ENCODE results near the gene KDELR3. TPM values are rescaled to one million over a fixed set of nuclear protein-coding genes. Genes with fewer than 3 reads are reported as not detected.

KDELR3 gene
- total and polyA plus RNA-seq, 2 of the 8 experiments (the other 6 are each of a cell fraction or from before 2014, with no cell fraction given): 7.9 to 13.0 TPM

GRCh38 chr22:38471237-38471636 lies 3.3 kb downstream of the KDELR3 start (continued):
- TF ChIP-seq, protein P1, sequence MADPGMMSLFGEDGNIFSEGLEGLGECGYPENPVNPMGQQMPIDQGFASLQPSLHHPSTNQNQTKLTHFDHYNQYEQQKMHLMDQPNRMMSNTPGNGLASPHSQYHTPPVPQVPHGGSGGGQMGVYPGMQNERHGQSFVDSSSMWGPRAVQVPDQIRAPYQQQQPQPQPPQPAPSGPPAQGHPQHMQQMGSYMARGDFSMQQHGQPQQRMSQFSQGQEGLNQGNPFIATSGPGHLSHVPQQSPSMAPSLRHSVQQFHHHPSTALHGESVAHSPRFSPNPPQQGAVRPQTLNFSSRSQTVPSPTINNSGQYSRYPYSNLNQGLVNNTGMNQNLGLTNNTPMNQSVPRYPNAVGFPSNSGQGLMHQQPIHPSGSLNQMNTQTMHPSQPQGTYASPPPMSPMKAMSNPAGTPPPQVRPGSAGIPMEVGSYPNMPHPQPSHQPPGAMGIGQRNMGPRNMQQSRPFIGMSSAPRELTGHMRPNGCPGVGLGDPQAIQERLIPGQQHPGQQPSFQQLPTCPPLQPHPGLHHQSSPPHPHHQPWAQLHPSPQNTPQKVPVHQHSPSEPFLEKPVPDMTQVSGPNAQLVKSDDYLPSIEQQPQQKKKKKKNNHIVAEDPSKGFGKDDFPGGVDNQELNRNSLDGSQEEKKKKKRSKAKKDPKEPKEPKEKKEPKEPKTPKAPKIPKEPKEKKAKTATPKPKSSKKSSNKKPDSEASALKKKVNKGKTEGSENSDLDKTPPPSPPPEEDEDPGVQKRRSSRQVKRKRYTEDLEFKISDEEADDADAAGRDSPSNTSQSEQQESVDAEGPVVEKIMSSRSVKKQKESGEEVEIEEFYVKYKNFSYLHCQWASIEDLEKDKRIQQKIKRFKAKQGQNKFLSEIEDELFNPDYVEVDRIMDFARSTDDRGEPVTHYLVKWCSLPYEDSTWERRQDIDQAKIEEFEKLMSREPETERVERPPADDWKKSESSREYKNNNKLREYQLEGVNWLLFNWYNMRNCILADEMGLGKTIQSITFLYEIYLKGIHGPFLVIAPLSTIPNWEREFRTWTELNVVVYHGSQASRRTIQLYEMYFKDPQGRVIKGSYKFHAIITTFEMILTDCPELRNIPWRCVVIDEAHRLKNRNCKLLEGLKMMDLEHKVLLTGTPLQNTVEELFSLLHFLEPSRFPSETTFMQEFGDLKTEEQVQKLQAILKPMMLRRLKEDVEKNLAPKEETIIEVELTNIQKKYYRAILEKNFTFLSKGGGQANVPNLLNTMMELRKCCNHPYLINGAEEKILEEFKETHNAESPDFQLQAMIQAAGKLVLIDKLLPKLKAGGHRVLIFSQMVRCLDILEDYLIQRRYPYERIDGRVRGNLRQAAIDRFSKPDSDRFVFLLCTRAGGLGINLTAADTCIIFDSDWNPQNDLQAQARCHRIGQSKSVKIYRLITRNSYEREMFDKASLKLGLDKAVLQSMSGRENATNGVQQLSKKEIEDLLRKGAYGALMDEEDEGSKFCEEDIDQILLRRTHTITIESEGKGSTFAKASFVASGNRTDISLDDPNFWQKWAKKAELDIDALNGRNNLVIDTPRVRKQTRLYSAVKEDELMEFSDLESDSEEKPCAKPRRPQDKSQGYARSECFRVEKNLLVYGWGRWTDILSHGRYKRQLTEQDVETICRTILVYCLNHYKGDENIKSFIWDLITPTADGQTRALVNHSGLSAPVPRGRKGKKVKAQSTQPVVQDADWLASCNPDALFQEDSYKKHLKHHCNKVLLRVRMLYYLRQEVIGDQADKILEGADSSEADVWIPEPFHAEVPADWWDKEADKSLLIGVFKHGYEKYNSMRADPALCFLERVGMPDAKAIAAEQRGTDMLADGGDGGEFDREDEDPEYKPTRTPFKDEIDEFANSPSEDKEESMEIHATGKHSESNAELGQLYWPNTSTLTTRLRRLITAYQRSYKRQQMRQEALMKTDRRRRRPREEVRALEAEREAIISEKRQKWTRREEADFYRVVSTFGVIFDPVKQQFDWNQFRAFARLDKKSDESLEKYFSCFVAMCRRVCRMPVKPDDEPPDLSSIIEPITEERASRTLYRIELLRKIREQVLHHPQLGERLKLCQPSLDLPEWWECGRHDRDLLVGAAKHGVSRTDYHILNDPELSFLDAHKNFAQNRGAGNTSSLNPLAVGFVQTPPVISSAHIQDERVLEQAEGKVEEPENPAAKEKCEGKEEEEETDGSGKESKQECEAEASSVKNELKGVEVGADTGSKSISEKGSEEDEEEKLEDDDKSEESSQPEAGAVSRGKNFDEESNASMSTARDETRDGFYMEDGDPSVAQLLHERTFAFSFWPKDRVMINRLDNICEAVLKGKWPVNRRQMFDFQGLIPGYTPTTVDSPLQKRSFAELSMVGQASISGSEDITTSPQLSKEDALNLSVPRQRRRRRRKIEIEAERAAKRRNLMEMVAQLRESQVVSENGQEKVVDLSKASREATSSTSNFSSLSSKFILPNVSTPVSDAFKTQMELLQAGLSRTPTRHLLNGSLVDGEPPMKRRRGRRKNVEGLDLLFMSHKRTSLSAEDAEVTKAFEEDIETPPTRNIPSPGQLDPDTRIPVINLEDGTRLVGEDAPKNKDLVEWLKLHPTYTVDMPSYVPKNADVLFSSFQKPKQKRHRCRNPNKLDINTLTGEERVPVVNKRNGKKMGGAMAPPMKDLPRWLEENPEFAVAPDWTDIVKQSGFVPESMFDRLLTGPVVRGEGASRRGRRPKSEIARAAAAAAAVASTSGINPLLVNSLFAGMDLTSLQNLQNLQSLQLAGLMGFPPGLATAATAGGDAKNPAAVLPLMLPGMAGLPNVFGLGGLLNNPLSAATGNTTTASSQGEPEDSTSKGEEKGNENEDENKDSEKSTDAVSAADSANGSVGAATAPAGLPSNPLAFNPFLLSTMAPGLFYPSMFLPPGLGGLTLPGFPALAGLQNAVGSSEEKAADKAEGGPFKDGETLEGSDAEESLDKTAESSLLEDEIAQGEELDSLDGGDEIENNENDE (IDR thresholded peaks at IDR 0.05; ENCODE audit: insufficient replicate concordance, low read length): no peak
- TF ChIP-seq EGR1 (IDR thresholded peaks at IDR 0.05; ENCODE audit: borderline replicate concordance, low read depth, low read length): no peak
- no peak for TF ChIP-seq SIRT6 (IDR thresholded peaks at IDR 0.05; ENCODE audit: low read length)
- no peak for TF ChIP-seq POLR2AphosphoS5 (IDR thresholded peaks at IDR 0.05; ENCODE audit: low read depth, low read length)
- TF ChIP-seq ATF2 (IDR thresholded peaks at IDR 0.05; ENCODE audit: low read length): no peak
- no peak for TF ChIP-seq POLR2A (IDR thresholded peaks at IDR 0.05; ENCODE audit: control extremely low read depth in 1 of 2, low read depth in 2 of 2, low read length in 2 of 2)
- no peak for TF ChIP-seq CBX8 (IDR thresholded peaks at IDR 0.05; ENCODE audit: borderline replicate concordance, low read depth, low read length)
- no peak for TF ChIP-seq CTBP2 (IDR thresholded peaks at IDR 0.05; ENCODE audit: borderline replicate concordance, insufficient read depth, insufficient read length, low read length)
- TF ChIP-seq MAX (IDR thresholded peaks at IDR 0.05): no peak
- no peak for TF ChIP-seq SAP30 (IDR thresholded peaks at IDR 0.05; ENCODE audit: insufficient read depth, insufficient replicate concordance, low read length)
